Erythroblast (primary cell): ENCODE results near the gene HINFP.

Experiments
- GATA1 ChIP-seq: IDR thresholded peaks from 2 replicates; pipeline ENCODE4 v1.6.1; 2011; ENCODE audit warnings: low read depth, mild to moderate bottlenecking, control low read depth, low read length, moderate library complexity
- POLR2A ChIP-seq: IDR thresholded peaks from 2 replicates; pipeline ENCODE4 v1.6.1; 2011; ENCODE audit warnings: mild to moderate bottlenecking, low read length

DNA sequence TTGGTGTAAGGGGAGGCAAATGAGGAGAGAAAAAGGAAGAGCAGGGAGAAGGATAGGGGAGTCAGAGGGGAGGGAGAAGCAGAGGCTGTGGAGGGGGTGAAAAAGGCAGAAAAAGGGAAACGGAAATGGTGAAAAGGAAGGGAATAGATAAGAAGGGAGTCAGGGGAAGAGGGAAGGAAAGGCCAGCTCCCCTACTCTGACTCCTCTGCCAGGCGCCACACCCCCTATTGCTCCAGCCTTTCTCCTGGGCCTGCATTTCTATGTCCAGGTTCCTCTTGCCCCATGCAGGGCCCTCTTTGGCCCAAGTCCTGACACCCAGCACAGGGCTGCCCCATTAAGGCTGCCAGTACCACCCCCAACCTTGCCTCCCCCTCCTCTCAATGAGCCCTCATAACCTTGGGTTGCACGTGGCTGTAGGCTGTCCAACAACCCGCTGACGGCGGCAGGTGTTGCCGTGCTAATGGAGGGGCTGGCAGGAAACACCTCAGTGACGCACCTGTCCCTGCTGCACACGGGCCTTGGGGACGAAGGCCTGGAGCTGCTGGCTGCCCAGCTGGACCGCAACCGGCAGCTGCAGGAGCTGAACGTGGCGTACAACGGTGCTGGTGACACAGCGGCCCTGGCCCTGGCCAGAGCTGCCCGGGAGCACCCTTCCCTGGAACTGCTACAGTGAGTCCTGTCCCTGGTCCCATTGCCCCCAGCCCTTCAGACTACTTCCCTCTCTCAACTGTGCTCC is 60.5 kb downstream of the HINFP start:
- no peak for TF ChIP-seq POLR2A
- no peak for TF ChIP-seq GATA1
